Measurements from ENCODE around the gene PRKCH.

Gene PRKCH

GRCh38 chr14:61379639-61380184 is 58.3 kb downstream of the PRKCH start:
- no peak overlapping the region for H3K4me3 ChIP-seq (ENCODE audit: low read depth, low read length)
- in situ Hi-C loops (cut with HindIII; ENCODE audit: low sequenced_read_pairs): loop anchor here (5.0 kb wide), 1 partner anchor 32 kb away; no protein-coding TSS in a partner anchor
- DNase-seq (ENCODE audit: low read depth): no peak
- no peak for TF ChIP-seq CTCF (IDR thresholded peaks at IDR 0.05; ENCODE audit: low read depth, low read length, missing control alignments)

GRCh38 chr14:61380984-61381383 is 59.6 kb downstream of the PRKCH start:
- TF ChIP-seq CTCF (IDR thresholded peaks at IDR 0.05; ENCODE audit: low read depth, low read length, missing control alignments): no peak
- no peak overlapping the region for H3K4me3 ChIP-seq (ENCODE audit: low read depth, low read length)
- in situ Hi-C loops (cut with HindIII; ENCODE audit: low sequenced_read_pairs): loop anchor here (5.0 kb wide), 1 partner anchor 34 kb away; no protein-coding TSS in a partner anchor
- no peak for DNase-seq (ENCODE audit: low read depth)

- DNase-seq (ENCODE audit: low read depth): no peak
- in situ Hi-C loops (cut with HindIII; ENCODE audit: low sequenced_read_pairs): loop anchor here (5.0 kb wide), 1 partner anchor 34 kb away; no protein-coding TSS in a partner anchor
- no peak for TF ChIP-seq CTCF (IDR thresholded peaks at IDR 0.05; ENCODE audit: low read depth, low read length, missing control alignments)
- H3K4me3 ChIP-seq (ENCODE audit: low read depth, low read length): no peak overlapping the region
These were observed 60.2 kb downstream of the PRKCH start for GRCh38 chr14:61381553-61381952.

- no peak overlapping the region for H3K4me3 ChIP-seq (ENCODE audit: low read depth, low read length)
- in situ Hi-C loops (cut with HindIII; ENCODE audit: low sequenced_read_pairs): loop anchor here (5.0 kb wide), 1 partner anchor 36 kb away; no protein-coding TSS in a partner anchor
These were observed 61.5 kb downstream of the PRKCH start for GRCh38 chr14:61382842-61383241.

GRCh38 chr14:61385002-61385685 is 63.8 kb downstream of the PRKCH start:
- DNase-seq (ENCODE audit: low read depth): no peak
- in situ Hi-C loops (cut with HindIII; ENCODE audit: low sequenced_read_pairs): no loop called here
- no peak for TF ChIP-seq CTCF (IDR thresholded peaks at IDR 0.05; ENCODE audit: low read depth, low read length, missing control alignments)
- no peak overlapping the region for H3K4me3 ChIP-seq (ENCODE audit: low read depth, low read length)

More at GRCh38 chr14:61382842-61383241, 61.5 kb downstream of the PRKCH start:
- no peak for TF ChIP-seq CTCF (IDR thresholded peaks at IDR 0.05; ENCODE audit: low read depth, low read length, missing control alignments)
- DNase-seq (ENCODE audit: low read depth): no peak

- in situ Hi-C loops (cut with HindIII; ENCODE audit: low sequenced_read_pairs): no loop called here
- TF ChIP-seq CTCF (IDR thresholded peaks at IDR 0.05; ENCODE audit: low read depth, low read length, missing control alignments): no peak
- no peak for DNase-seq (ENCODE audit: low read depth)
- no peak overlapping the region for H3K4me3 ChIP-seq (ENCODE audit: low read depth, low read length)
These were observed 64.9 kb downstream of the PRKCH start for GRCh38 chr14:61386173-61386772.

Data from astrocyte of the cerebellum (primary cell).